ENCODE data around the gene NRGN.

DNA sequence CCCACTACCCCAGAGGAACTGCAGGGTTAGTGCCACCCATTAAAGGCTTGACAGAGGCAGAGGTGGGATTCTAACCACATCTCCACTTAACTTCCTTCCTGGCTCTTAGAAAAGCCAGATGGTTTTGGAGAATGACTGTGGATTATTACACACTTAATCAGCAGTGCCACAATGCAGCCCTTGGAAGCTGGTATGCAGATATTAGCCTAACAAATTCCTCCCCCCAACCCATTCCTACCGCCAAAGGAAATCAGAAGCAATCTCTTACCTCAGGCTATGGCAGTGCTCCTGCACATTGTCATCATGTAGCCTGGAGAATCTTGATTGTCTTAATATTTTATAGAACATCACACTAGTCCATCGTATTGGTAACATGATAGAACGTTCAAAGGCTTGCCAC, 23.2 kb upstream of the NRGN start:
- TF ChIP-seq, protein P1, sequence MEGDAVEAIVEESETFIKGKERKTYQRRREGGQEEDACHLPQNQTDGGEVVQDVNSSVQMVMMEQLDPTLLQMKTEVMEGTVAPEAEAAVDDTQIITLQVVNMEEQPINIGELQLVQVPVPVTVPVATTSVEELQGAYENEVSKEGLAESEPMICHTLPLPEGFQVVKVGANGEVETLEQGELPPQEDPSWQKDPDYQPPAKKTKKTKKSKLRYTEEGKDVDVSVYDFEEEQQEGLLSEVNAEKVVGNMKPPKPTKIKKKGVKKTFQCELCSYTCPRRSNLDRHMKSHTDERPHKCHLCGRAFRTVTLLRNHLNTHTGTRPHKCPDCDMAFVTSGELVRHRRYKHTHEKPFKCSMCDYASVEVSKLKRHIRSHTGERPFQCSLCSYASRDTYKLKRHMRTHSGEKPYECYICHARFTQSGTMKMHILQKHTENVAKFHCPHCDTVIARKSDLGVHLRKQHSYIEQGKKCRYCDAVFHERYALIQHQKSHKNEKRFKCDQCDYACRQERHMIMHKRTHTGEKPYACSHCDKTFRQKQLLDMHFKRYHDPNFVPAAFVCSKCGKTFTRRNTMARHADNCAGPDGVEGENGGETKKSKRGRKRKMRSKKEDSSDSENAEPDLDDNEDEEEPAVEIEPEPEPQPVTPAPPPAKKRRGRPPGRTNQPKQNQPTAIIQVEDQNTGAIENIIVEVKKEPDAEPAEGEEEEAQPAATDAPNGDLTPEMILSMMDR (conservative IDR thresholded peaks at IDR 0.05 in 1 of 2, IDR thresholded peaks at IDR 0.05 in 1 of 2; ENCODE audit: extremely low read depth in 1 of 2, insufficient read depth in 1 of 2, low read depth in 1 of 2, low read length in 2 of 2) = no peak
- no peak for TF ChIP-seq EZH2 (IDR thresholded peaks at IDR 0.05; ENCODE audit: borderline replicate concordance, low read length)
